ES-I3 (cell line): ENCODE data around the gene IQCK.

ENCODE experiments used
- H3K36me3 ChIP-seq: 2 replicates; pipeline ENCODE4 v1.6.1; 2013; ENCODE audit warnings: mild to moderate bottlenecking, low read length, control low read depth, moderate library complexity; ENCODE audit not compliant: insufficient read depth
- H3K4me1 ChIP-seq: 2 replicates; pipeline ENCODE4 v1.6.1; 2013; ENCODE audit warnings: mild to moderate bottlenecking, control low read depth, low read length; ENCODE audit not compliant: insufficient read depth
- H3K9ac ChIP-seq: 2 replicates; pipeline ENCODE4 v1.6.1; 2013; ENCODE audit warnings: low read depth, mild to moderate bottlenecking, low read length, moderate library complexity
- H3K9me3 ChIP-seq: 2 replicates; pipeline ENCODE4 v1.6.1; 2013; ENCODE audit warnings: mild to moderate bottlenecking, low read length, moderate library complexity; ENCODE audit not compliant: control insufficient read depth, insufficient read depth

The IQCK gene

DNA sequence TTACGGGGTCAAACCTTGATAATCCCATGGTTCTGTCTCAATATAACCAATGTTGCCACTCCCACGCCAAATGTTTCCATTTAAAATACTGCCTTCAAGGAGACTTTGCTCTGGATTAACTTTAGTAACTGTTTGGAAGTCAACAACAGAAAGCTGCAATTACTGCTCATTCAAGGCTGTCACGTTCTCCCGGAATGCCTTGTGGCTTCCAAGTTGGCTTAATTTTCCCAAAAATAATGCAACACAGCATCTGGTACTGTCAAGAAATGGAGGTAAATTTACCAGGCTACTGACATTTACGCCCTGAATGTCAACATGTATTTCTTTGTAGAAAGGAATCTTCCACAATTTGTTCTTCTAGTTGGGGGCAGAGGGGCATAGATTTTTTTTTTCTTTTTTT, 128.4 kb downstream of the IQCK start:
- Histone ChIP-seq H3K4me1 (no peaks in the 10 kb centered on the region), H3K9me3 (no peaks in the 10 kb centered on the region), H3K9ac (no peak overlapping the region), H3K36me3 (no peaks in the 10 kb centered on the region)

DNA sequence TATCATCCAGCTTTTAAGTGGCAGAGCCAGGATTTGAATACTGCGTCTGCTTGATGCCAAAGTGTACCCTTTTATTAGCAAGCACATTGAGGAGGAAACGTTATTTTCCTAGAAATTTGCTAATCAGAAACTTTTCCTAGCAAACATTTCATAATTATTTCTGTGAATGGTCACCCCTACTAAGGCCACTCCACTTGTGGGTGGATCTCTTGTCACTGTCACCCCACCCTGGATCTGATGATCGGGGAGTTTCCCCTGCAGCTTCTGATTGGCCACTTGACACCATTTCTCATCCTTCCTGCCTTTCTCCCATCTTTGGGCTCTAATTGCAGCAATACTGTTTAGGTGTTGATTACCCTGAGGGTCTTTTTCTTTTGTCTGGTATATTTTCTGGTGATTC, 130.7 kb downstream of the IQCK start:
- H3K4me1 ChIP-seq, result peaks cover 5% of the 10 kb centered on the region; the same call in 1 of the 2 replicates
- no peaks in the 10 kb centered on the region for H3K36me3 ChIP-seq

DNA sequence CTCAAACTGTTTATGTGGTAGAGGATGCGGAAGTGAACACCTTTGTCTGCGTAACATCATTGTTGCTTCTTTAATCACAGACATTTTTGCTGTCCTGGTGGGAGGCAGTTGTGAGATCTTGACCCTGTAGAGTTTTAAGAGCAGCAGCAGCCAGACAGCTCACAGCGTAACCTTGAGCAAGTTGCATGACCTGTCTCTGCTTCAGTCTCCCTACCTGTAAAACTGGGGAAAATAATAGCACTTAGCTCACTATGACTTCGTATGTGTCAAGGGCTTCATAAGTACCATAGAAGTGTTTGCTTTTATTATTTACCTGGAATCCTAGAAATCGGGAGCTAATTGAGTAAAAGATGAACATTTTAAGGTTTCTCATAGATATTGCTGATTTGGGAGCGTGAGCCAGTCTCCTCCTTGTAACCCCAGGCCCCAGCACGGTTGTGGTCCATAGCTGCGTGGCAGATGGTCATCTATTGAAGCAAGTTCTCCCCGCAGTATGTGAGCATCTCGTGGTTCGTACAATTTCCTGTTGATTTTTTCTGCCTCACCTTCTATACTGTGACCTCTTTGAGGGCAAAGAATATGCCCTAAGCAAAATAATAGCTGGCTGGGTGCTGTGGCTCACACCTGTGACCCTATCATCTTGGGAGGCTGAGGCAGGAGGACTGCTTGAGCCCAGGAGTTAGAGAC, 132.2 kb downstream of the IQCK start:
- peaks cover 12% of the 10 kb centered on the region; the same call in 1 of the 2 replicates for H3K4me1 ChIP-seq
- no peaks in the 10 kb centered on the region for H3K9me3 ChIP-seq
- no peaks in the 10 kb centered on the region for H3K36me3 ChIP-seq
- no peak overlapping the region for H3K9ac ChIP-seq

More for the DNA sequence above, 130.7 kb downstream of the IQCK start:
- no peaks in the 10 kb centered on the region for H3K9me3 ChIP-seq
- no peak overlapping the region for H3K9ac ChIP-seq

DNA sequence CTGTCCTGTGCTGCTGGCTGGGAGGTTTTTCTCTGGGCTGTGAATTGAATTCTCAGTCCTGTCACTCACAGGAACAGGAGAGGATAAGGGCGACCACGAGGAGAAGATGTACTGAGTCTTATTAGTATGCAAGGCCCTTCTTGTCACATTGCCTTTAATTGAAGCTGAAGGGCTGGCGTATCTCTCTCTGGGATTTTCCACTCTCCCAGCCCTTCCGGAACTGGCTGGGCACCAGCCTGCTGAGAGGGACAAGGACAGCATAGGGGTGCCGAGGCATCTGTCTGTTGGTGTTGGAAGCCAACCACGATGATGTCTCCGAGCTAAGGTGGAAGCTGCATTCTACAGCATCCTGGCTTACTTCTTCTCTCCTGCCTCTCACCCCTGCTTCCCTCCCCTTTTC, 133.4 kb downstream of the IQCK start:
- Histone ChIP-seq H3K4me1 (peaks cover 12% of the 10 kb centered on the region; the same call in 1 of the 2 replicates), H3K36me3 (no peaks in the 10 kb centered on the region), H3K9me3 (no peaks in the 10 kb centered on the region), H3K9ac (no peak overlapping the region)

DNA sequence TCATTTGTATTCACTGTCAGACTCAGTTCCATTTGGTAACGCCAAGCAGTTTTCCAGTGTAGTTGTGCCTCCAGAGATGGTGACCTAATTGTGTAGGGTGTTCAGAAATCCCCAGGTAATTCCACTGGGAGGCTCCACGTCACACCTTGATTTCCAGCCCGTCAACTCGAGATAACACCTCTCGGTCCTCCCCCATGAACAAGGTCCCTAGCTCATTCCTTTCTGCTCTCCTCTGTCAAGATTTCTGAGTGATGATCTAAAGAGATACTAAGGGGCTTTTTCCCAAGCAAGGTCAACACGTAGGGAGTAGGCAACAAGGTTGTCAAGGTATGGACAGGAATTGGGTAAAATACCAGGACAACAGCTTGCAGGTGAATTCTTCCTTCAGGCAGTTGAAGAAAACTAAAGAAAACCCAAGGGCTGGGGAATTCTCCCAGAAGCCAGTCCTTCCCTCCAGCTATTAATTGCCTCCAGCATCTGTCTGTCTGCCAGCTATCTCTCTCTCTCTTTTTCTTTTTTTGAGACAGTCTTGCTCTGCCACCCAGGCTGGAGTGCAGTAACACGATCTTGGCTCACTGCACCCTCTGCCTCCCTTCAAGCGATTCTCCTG, 135.2 kb downstream of the IQCK start:
- no peaks in the 10 kb centered on the region for H3K9me3 ChIP-seq
- no peaks in the 10 kb centered on the region for H3K36me3 ChIP-seq
- peaks cover 25% of the 10 kb centered on the region for H3K4me1 ChIP-seq
- no peak overlapping the region for H3K9ac ChIP-seq

DNA sequence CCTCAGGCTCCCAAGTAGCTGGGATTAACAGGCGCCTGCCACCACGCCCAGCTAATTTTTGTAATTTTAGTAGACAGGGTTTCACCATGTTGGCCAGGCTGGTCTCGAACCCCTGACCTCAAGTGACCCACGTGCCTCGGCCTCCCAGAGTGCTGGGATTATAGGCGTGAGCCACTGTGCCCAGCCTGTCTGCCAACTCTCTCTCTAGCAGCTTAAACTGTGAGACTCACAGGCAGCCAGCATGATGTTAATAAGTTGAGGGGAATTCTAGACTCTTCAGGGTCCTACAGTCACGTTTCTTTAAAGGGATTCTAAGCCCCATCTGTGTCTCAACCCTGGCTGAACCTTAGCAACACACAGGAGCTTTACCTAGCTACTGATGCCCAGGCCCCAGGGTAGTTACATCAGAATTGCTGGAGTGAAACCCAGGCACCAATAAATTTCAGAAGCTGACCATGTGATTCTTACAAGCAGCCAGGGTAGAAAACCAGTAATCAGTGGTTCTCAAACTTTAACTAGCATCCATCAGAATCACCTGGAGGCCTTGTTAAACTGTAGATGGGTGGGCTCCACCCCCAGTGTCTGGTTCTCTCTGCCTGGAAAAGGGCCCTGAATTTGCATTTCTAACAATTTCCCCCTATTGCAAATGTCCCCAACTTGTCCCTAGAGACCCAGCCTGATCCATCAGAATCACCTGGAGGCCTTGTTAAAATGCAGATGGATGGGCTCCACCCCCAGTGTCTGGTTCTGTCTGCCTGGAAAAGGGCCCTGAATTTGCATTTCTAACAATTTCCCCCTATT, 135.9 kb downstream of the IQCK start:
- H3K36me3 ChIP-seq, result no peaks in the 10 kb centered on the region
- peaks cover 31% of the 10 kb centered on the region for H3K4me1 ChIP-seq
- H3K9me3 ChIP-seq, result no peaks in the 10 kb centered on the region
- no peak overlapping the region for H3K9ac ChIP-seq

DNA sequence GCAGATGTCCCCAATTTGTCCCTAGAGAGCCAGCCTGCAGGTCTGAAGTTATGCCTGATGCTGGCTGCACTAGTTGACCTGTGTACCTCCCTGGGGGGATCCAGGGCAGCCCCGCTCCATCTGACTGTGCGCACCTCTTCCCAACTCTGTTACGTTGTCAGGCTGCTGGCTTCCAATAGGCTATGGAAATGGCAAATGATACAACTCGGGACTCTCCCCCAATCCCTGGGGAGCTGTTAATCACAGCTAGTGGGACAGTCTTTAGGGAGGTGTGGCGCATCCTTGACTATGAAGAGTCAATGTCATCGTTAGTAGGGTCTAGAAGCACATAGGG, 136.4 kb downstream of the IQCK start:
- no peak overlapping the region for H3K9ac ChIP-seq
- no peaks in the 10 kb centered on the region; the same call in 1 of the 2 replicates for H3K36me3 ChIP-seq
- H3K9me3 ChIP-seq, result no peaks in the 10 kb centered on the region
- peaks cover 37% of the 10 kb centered on the region for H3K4me1 ChIP-seq

DNA sequence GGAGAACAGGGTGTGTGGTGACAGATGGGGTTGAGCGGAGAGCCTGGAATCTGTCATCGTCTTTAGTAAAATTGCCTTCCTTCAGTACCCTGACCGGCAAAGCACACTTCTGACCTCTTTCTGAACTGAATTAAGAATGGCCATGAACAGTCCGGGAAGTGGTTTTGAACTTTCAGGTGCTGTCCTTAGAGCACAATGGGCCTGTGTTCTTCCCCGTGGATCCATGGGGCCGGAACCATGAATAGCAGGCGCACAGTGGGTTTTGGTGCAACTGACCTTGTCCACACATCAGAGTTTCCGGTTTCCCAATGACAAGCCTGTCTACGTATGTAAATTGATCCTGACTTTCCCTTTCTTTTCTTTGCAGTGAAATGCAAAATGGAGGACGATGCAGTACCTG, 138.0 kb downstream of the IQCK start:
- Histone ChIP-seq H3K4me1 (peaks cover 47% of the 10 kb centered on the region), H3K9me3 (no peaks in the 10 kb centered on the region), H3K36me3 (no peaks in the 10 kb centered on the region; the same call in 1 of the 2 replicates), H3K9ac (no peak overlapping the region)

DNA sequence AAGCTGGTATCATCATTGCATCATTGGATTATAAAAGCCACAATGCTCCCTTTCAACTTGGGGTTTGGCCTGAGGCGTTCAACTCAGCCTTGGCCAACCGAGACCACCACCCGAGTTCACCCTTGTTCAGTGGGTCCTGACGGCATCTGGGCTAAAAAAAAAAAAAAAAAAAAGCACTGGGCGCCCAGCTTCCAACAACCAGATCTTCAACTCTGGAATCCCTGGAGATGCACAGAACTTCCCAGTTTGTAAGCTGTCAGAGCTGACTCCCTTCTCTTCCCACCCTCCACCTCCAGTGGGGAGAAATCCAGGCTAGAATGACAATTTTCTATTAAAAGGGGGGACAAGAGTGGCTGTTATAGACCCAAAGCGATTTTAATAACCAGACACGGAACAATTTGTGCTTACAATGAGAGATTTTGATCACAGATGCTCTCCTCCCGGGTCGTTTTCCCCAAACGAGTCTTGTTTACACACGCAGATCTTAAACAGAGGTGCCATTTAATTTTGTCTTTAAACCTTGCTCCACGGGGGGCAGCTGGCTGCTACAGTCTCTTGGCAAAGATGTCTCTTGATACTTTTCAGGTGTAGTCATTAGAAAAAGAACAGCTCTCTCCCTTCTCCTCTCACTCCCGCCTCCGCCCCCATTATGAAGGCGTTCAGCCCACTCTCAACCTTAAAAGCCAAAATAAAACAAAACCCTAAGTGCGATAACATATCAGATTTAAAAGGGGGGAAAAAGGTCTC, 139.7 kb downstream of the IQCK start:
- Histone ChIP-seq H3K36me3 (no peaks in the 10 kb centered on the region; the same call in 1 of the 2 replicates), H3K4me1 (peaks cover 52% of the 10 kb centered on the region), H3K9me3 (no peaks in the 10 kb centered on the region), H3K9ac (no peak overlapping the region)

DNA sequence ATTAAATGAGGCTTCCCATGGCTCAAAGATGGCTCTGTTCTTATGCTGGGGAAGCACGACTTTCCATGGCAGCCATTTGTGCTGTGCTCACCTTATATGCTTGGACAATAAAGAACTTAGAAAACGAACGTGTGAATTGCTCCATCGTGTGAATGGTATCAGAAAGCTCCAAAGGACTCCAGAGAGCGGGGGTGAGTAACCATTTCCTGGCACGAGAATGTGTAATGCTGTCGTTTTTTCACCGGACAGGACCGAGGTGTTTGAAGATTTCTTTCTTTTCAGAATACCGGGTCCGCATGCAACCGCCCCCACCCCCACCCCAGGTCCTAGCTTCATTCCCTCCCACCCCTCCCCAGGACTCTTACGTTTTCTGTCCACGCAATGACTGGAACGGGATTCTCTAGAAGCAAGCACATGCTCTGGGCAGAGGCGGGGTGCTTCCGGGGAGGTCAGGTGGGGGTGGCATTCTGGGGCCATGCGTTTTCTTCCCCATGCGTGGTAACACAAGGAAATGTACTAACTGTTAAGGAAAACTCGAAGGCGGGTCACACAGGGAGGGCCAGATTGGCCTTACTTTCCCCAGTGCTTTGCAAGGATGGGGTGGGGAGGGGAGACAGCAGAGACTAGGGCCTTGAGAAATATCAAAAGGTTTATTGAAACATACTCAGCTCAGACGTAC, 140.4 kb downstream of the IQCK start:
- peaks cover 48% of the 10 kb centered on the region for H3K4me1 ChIP-seq

DNA sequence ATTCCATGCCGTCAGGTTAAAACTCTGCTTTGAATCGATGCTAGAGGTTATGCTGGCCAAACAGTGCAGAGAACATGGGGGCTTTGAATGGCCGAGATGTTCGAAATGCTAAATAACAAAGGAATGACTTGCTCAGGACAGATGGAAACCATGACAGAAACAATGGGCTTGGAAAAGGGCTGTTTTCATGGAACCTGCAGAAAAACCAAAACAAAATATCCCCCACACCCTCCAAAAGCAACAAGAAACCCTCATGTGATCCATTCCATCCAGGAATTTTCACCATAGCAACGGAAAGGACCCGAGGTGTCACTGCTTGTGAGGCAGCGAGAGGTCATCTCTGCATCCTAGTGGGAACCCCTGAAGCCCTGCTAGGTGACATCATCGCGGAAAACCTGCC, 141.1 kb downstream of the IQCK start:
- Histone ChIP-seq H3K9ac (no peak overlapping the region), H3K4me1 (peaks cover 43% of the 10 kb centered on the region), H3K36me3 (no peaks in the 10 kb centered on the region; the same call in 1 of the 2 replicates), H3K9me3 (no peaks in the 10 kb centered on the region)

More for the DNA sequence above, 140.4 kb downstream of the IQCK start:
- no peaks in the 10 kb centered on the region for H3K9me3 ChIP-seq
- no peak overlapping the region for H3K9ac ChIP-seq
- no peaks in the 10 kb centered on the region; the same call in 1 of the 2 replicates for H3K36me3 ChIP-seq

DNA sequence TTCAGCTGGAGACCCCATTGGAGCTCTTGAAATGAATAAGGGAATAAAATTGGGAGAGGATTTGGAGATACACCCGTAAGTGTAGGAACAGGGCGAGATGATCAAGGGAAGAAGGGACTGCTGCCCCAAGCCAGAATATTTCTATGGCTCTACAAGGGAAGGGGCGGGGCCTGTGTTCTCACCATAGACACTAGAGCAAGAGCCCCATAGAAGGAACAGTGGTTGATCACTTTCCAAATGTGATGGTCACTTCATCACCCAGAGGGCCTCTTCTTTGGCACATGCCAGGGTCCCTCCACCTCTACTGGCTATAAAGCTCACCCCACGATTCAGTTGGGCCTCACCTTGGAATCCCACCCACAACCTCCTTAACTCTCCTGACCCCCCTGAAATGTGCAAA, 141.5 kb downstream of the IQCK start:
- H3K9me3 ChIP-seq, result no peaks in the 10 kb centered on the region
- H3K36me3 ChIP-seq, result no peaks in the 10 kb centered on the region; the same call in 1 of the 2 replicates
- H3K4me1 ChIP-seq, result peaks cover 41% of the 10 kb centered on the region
- peak overlapping the region; percentile 34; the same call in 1 of the 2 replicates for H3K9ac ChIP-seq

DNA sequence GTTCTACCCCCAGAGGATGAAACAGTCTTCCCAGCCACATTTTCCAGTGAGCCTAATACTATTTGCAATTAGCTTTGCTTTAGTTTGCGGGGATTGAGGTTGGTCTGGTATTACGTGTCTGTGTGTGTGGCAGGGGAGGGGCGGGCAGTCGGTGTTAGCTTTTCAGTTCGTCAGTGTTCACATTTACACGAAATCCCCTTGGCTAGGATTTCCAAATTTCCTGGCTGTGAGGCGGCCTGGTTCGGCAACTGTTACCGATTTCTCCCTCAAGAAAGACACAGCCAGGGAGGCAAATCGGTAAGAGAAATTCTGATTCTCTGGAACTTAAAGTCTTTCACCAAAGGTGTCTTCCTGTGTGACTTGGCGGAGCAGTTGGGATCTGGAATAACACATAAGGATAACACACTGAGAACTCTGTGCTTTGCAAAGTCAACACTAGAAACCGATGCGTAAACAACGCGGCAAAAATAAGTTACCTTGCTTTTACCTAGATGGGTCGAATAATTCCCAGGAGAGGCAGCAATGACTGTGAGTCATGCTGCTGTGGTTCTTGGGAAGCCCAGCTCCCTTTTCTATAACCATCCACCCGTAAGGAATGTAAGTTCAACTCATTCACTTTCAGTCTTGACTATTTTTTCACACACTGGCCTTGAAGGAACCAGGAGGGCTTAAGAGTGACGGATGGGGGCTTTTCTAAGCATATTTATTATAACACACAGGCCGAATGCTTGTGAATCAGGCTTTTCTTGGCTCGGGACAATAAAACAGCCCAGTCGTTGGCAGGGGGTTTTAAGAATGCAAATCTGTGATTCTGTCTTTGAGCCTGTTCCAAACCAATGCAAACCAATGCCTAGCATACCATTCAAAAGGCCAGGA, 142.3 kb downstream of the IQCK start:
- no peaks in the 10 kb centered on the region for H3K9me3 ChIP-seq
- no peaks in the 10 kb centered on the region; the same call in 1 of the 2 replicates for H3K36me3 ChIP-seq
- peak overlapping the region; percentile 34 for H3K9ac ChIP-seq
- H3K4me1 ChIP-seq, result peaks cover 41% of the 10 kb centered on the region
